HG02763 (cell line): ENCODE measurements around the gene FAM3D.

Experiments
- ATAC-seq: cut with Tn5 transposase; IDR thresholded peaks from one replicate; pipeline ENCODE4 v1.9.1; 2021; ENCODE audit warnings: mild to moderate bottlenecking, moderate library complexity; ENCODE audit not compliant: unreplicated experiment

The FAM3D gene

DNA sequence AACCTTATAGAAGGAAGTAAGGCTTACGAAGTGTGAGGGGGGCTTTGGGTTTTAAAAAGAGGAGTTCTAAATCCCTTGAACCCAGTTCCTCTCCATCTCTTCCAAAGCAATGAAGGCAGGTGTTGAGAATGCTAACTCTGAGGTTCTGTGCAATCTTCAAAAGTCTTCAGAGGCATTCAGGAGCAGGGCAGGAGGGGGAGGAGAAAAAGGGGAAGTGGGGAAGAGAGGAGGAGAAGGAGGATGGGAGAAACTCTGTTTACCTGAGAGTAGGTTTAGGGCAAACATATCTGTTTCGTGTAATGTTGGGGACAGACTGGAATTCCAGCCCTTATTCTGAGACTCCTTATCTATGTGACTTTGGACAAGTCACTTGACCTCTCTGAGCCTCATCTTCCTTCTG is 36.9 kb downstream of the FAM3D start:
- no peak for ATAC-seq

GRCh38 chr3:58628823-58629562 is 37.6 kb downstream of the FAM3D start:
- no peak for ATAC-seq

- no peak for ATAC-seq
Observed at GRCh38 chr3:58627941-58628340, 38.6 kb downstream of the FAM3D start.

GRCh38 chr3:58627570-58627885 is 39.0 kb downstream of the FAM3D start:
- no peak for ATAC-seq

DNA sequence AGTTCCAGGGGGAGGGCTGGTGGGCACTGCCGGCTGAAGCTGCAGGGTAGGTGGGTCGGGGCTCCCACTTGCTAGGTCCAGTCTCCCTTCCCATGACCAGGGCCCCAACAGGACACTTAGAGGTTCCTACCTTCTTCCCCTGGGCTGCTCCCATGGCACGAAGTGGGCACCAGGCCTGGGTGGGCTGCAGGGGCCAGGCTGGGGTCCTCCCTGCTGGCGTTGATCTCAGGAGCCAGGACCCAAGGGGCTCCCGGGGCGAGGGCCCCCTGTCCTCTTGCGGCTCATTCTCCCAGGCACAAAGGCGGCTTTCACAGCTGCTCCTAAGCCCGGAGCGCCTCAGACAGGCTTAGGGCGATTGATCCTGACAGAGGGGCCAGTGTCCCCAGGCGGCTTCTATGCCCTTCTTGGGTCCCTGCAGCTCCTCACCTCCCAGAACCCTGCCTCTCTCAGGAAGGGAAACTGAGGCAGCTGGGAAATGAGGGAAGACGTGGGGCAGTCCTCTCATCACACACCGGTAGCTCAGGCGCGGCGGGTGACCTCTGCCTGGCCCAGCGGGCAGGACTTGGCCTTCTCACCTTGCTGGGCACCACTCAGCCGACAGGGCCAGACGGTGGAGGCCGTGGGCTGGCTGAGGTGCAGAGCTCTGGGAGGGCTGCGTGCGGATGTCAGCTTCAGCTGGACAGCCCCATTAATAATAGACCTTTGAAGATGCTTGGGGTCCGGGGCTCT is 39.6 kb downstream of the FAM3D start:
- no peak for ATAC-seq

GRCh38 chr3:58625196-58625824 is 41.3 kb downstream of the FAM3D start:
- no peak for ATAC-seq

- no peak for ATAC-seq
Observed at GRCh38 chr3:58624550-58624949, 42.0 kb downstream of the FAM3D start.

GRCh38 chr3:58623961-58624360 is 42.6 kb downstream of the FAM3D start:
- ATAC-seq, result no peak

GRCh38 chr3:58623478-58623877 is 43.1 kb downstream of the FAM3D start:
- ATAC-seq, result no peak

GRCh38 chr3:58622892-58623291 is 43.7 kb downstream of the FAM3D start:
- ATAC-seq, result no peak

DNA sequence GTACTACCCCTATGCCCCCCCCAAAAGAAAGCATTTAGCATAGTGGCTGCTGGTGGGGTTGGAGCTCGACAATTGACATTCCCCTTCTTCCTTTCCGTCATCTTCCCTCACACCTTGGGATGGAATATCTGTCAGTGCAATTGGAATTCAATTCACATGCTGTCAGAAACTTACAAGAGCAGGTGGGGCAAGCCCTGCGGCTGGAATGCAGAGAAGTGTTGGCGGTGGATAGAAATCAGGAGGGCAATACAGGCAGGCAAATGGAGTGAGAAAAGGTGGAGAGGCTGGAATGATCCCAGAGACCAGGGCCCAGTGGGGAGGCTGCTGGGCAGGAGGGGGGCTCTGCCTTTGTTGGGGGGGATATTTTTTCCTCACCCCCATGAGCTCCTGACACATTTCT is 44.1 kb downstream of the FAM3D start:
- ATAC-seq, result no peak

DNA sequence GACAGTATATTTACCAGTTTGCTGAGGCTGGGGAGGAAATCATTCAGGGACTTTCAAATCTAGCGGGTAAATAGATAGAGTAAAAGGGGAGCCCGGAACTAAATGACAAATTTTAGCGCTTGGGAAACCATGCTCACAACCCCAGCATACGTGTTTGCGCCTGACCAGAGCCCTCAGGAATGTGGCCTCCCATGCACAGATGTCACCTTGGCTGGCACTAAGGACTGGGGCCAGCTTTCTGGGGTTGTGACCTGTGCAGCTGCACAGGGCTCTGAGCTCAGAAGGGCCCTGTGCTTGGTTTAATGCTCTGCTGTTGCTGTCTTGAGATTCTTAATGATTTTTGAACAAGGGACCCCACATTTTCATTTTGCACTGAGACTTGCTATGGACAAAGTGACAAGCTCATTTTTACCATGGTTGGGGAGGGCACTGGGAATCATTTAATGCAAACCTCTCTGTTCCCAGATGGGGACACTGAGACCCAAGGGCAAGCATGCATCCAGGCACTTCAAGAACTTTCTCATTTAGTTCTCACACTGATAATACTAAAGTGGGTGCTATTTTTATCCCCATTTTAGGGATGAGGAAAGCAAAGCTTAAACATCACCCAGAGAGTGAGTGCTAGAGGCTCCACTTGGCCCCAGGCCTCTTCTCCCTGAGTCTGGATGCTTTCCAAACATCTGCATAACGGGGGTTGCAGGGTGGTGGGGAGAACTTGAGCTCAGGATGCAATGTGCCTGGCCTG is 45.3 kb downstream of the FAM3D start:
- ATAC-seq, result no peak

DNA sequence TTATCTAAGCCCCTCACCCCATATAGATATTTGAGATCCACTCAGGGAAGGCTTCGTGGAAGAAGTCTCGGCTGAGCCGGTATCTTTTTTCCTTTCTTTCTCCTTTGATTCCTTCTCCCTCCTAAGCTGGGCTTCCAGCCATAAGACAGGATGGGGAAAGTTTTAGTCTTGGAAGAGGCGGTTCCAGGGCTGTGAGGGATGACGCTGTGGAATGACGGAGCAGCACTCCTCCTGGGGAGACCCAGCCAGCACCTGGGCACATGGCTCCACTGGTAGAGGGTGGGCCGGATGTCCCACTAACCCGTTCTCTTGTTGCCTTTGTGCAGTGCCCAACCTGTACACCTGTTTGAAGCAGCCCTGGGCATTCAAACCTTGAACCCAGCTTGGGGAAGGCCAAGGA is 46.2 kb downstream of the FAM3D start:
- no peak for ATAC-seq

GRCh38 chr3:58617338-58617761 is 49.2 kb downstream of the FAM3D start:
- ATAC-seq, result no peak

DNA sequence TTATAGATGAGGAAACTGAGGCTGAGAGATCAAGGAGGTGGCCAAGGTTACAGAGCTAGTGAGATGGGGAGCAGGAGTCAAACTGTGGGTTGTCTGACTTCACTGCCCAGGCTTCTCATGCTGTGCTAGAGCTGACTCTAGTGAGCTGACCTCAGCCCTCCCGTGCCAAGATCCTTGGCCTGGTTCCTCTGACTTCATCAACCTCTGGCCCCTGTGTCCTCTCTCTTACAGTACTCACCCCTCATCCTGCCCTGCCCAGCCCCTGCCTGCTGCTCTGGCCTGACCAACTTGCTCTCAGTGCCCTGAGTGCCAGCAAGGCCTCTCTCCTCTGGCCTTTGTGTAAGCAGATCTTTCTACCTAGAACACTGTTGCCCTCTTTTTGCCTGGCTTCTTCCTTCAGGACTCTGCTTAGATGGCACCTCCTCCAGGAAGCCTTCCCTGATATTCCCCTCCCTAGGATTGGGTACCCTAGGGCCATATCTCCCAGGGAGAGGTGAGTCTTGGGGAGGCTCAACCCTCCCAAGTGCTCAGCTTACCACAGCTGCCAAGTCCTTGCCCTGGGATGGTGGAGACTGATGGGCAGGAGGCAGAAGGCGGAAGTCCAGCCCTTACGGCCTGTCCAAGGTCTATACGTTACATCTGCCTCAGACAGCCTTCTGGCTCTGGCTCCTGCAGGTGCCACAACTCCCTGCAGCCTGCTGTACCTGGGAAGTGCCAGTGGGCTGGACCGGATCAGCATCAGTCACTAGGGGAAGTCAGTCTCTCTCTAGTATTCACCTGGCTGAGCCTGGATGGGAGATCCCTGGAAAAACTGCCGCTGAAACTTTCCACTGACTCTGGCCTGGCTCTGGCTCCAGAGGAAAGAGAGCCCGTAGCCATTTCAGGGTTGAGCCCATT is 53.1 kb downstream of the FAM3D start:
- ATAC-seq, result no peak

GRCh38 chr3:58612830-58613229 is 53.7 kb downstream of the FAM3D start:
- ATAC-seq, result no peak

DNA sequence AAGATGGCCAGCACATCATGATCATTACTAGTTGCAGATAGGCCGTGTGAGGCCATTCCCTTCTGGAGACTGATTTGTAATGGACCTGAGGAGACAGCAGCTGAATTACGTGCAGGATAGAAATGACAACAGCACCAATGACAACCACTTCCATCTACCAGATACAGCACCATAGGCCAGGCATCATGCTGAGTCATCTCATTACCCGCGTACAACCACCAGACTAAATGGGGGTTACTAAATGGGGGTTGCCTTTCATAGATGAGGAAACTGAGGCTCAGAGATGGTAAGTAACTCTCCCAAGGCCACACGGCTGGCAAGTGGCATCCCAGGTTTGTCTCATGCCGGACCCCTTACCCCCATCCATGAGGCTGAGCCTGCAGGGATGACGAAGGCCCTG is 56.6 kb downstream of the FAM3D start:
- peak; percentile 46 for ATAC-seq

- ATAC-seq, result no peak
Observed at GRCh38 chr3:58608648-58609047, 57.9 kb downstream of the FAM3D start.

DNA sequence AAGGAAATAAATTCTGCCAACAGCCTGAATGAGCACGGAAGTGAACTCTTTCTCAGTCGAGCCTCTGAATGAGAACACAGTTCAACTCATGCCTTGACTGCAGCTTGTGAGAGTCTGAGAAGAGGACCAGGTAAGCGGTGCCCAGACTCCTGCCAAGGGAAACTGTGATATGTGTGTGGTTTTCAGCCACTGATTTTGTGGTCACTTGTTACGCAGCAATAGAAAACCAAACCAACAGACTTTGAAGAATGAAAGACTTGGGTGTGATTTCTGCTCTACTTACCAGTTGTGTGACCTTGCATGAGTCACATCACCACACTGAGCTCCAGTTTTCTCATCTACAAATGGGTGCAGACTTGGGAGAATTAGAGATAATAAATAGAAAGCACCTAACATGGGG is 58.8 kb downstream of the FAM3D start:
- no peak for ATAC-seq

DNA sequence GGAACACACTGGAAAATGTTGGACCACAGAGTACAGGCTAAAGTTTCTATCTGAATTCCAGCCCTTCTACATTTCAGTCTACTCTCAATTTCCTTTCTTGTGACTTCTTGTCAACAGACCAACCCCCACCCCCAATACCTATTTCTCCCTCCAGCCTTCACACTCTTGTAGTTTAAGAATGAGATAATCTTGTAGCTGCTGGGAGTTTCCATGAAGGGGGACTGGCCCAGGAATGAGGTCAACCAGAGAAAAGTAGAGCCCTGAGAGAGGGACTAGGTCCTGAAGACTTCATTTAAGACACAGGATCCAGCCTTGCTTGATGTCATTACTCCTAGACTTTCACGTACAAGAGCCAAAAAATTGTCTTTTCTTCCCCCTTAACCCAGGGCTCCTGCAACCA is 59.9 kb downstream of the FAM3D start:
- no peak for ATAC-seq

DNA sequence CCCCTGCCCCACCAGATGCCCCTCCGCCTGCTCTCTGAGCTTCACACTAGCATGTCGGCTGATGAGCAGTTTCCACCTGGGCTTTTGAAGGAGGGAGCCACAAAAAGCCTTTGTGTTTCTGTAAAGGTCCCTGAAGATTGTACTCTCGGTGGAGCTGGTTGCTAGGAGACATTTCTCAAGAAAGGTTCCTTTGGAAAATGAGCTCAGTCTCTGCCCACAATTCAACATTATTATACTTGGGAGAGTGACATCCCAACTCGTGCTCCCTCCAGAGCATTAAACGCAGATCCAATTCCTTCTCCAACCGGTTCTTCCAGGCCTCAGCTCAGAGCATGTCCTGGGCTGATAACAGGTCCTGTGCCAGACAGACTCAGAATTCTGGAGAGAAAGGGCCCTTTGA is 62.5 kb downstream of the FAM3D start:
- ATAC-seq, result no peak
